ENCODE data around the gene SPOCK1. TPM values are rescaled to one million over a fixed set of nuclear protein-coding genes. Genes with fewer than 3 reads are reported as not detected.

SPOCK1 gene
- total and polyA plus RNA-seq, 2 experiments from 2014 or later = 268 to 471 TPM

DNA sequence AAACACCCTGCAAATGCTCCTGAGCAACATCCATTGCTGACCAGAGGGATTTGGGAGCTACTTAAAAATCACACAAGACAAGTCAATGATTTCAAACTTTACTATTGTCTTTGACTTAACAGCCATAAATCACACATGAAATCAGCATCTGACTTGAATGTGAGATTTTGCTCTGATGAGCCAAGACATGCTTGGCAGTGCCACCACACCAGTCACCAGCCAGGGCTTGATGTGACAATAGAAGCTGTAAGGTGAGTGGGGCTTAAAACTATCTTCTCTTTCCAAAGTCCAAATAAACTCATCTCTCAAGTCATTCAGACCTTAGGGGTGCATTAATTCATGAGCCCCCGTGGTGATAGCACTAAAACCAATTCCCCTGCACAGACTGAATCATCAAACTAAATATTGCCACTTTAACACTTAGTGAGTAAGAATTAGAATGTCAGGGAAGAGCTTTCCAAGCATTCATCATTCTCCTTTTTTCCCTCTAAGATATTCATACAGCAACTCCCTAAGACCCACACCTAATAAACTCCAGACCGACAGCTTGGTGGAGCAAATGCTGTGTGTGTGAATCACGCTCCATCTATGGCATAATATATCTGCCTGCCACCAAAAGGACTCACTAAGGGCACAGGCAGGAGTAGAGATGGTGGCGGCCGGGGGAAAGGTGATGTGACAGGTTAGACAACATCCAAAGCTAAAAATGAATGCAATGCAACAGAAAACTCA lies 119.4 kb downstream of the SPOCK1 start:
- Histone ChIP-seq H3K36me3 (ENCODE audit: low read depth) (no peaks in the 10 kb centered on the region), H3K4me2 (ENCODE audit: unreplicated experiment) (no peak overlapping the region), H3K4me1 (ENCODE audit: insufficient read depth) (peaks cover 8% of the 10 kb centered on the region), H3K79me2 (ENCODE audit: insufficient read depth) (peaks cover 91% of the 10 kb centered on the region), H3K9me3 (ENCODE audit: low read depth) (no peaks in the 10 kb centered on the region), H3K4me3 (no peak overlapping the region), H3K27me3 (replicated peaks; ENCODE audit: insufficient read depth) (no peaks in the 10 kb centered on the region), H2AFZ (no peak overlapping the region), H3K9ac (no peak overlapping the region), H4K20me1 (ENCODE audit: insufficient read depth) (no peaks in the 10 kb centered on the region), H3K27ac (no peak overlapping the region), H3F3A (ENCODE audit: insufficient read depth) (no peaks in the 10 kb centered on the region), H3K9me2 (ENCODE audit: insufficient read depth) (no peaks in the 10 kb centered on the region)
- 67 to 72% methylated on average over 5 of the region's 5 CpGs for WGBS, 2 experiments (ENCODE audit: low coverage in 1 of 2, low lambda C conversion rate in 2 of 2, missing lambda C conversion rate in 2 of 2)
- DNase-seq = peak; percentile 35
- TF ChIP-seq EZH2 (IDR thresholded peaks at IDR 0.05; ENCODE audit: insufficient read depth, poor library complexity, severe bottlenecking) (no peak), EZH2phosphoT487 (IDR thresholded peaks at IDR 0.05; ENCODE audit: insufficient read depth, low read depth) (no peak)
- in situ Hi-C loops (cut with MboI) = no loop called here

- Histone ChIP-seq H3K9me3 (ENCODE audit: low read depth) (no peaks in the 10 kb centered on the region), H4K20me1 (ENCODE audit: insufficient read depth) (no peaks in the 10 kb centered on the region), H2AFZ (no peak overlapping the region), H3K9me2 (ENCODE audit: insufficient read depth) (no peaks in the 10 kb centered on the region), H3K79me2 (ENCODE audit: insufficient read depth) (peaks cover 92% of the 10 kb centered on the region), H3K4me3 (no peak overlapping the region), H3F3A (ENCODE audit: insufficient read depth) (peaks cover 23% of the 10 kb centered on the region), H3K27ac (no peak overlapping the region), H3K27me3 (replicated peaks; ENCODE audit: insufficient read depth) (no peaks in the 10 kb centered on the region), H3K4me1 (ENCODE audit: insufficient read depth) (peaks cover 34% of the 10 kb centered on the region), H3K4me2 (ENCODE audit: unreplicated experiment) (no peak overlapping the region), H3K36me3 (ENCODE audit: low read depth) (no peaks in the 10 kb centered on the region), H3K9ac (no peak overlapping the region)
- TF ChIP-seq EZH2phosphoT487 (IDR thresholded peaks at IDR 0.05; ENCODE audit: insufficient read depth, low read depth) = no peak
- WGBS, 2 experiments (ENCODE audit: low coverage in 1 of 2, low lambda C conversion rate in 2 of 2, missing lambda C conversion rate in 2 of 2) = 91 to 94% methylated on average over 11 of the region's 11 CpGs
- in situ Hi-C loops (cut with MboI) = no loop called here
- no peak for DNase-seq
Observed at GRCh38 chr5:137375741-137376526, 123.2 kb downstream of the SPOCK1 start.

- no peak for TF ChIP-seq EZH2 (IDR thresholded peaks at IDR 0.05; ENCODE audit: insufficient read depth, poor library complexity, severe bottlenecking)
- TF ChIP-seq EZH2phosphoT487 (IDR thresholded peaks at IDR 0.05; ENCODE audit: insufficient read depth, low read depth) = no peak
- H4K20me1 ChIP-seq (ENCODE audit: insufficient read depth) = no peaks in the 10 kb centered on the region
- H3K4me3 ChIP-seq = no peak overlapping the region
- H3K27ac ChIP-seq = no peak overlapping the region
- no peaks in the 10 kb centered on the region for H3K27me3 ChIP-seq (replicated peaks; ENCODE audit: insufficient read depth)
- no peaks in the 10 kb centered on the region for H3K9me2 ChIP-seq (ENCODE audit: insufficient read depth)
- peaks cover 43% of the 10 kb centered on the region for H3K4me1 ChIP-seq (ENCODE audit: insufficient read depth)
- H3F3A ChIP-seq (ENCODE audit: insufficient read depth) = peaks cover 40% of the 10 kb centered on the region
- no peaks in the 10 kb centered on the region for H3K36me3 ChIP-seq (ENCODE audit: low read depth)
- no peaks in the 10 kb centered on the region for H3K9me3 ChIP-seq (ENCODE audit: low read depth)
- no peak overlapping the region for H2AFZ ChIP-seq
- WGBS, 2 experiments (ENCODE audit: low coverage in 1 of 2, low lambda C conversion rate in 2 of 2, missing lambda C conversion rate in 2 of 2) = 79 to 84% methylated on average over 7 of the region's 7 CpGs
- peaks cover 81% of the 10 kb centered on the region for H3K79me2 ChIP-seq (ENCODE audit: insufficient read depth)
- H3K9ac ChIP-seq = no peak overlapping the region
- in situ Hi-C loops (cut with MboI) = no loop called here
- no peak overlapping the region for H3K4me2 ChIP-seq (ENCODE audit: unreplicated experiment)
- no peak for DNase-seq
Observed at GRCh38 chr5:137374110-137374714, 124.9 kb downstream of the SPOCK1 start.

DNA sequence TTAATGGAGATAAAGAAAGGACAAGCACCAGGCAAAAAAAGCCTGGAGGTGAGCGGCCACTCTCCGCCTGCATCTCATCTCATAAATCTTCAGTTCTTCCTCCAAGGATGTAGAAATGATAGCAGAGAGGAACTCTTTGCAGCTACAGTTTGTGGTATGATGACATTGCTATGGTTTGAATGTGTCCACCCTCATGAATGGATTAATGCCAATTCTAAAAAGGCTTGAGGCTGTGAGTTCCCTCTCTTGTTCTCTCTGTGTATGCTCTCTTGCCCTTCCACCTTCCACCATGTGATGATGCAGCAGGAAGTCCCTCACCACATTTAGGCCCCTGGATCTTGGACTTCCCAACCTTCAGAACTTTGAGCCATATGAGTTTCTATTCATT lies 126.4 kb downstream of the SPOCK1 start:
- Histone ChIP-seq H3K9me2 (ENCODE audit: insufficient read depth) (no peaks in the 10 kb centered on the region), H3K27ac (peak overlapping the region; percentile 23), H3K4me2 (ENCODE audit: unreplicated experiment) (peak overlapping the region; percentile 3), H3K9ac (no peak overlapping the region), H3K79me2 (ENCODE audit: insufficient read depth) (peaks cover 82% of the 10 kb centered on the region), H3F3A (ENCODE audit: insufficient read depth) (peaks cover 40% of the 10 kb centered on the region), H3K9me3 (ENCODE audit: low read depth) (no peaks in the 10 kb centered on the region), H3K36me3 (ENCODE audit: low read depth) (no peaks in the 10 kb centered on the region), H2AFZ (no peak overlapping the region), H3K4me3 (no peak overlapping the region), H3K27me3 (replicated peaks; ENCODE audit: insufficient read depth) (no peaks in the 10 kb centered on the region), H4K20me1 (ENCODE audit: insufficient read depth) (no peaks in the 10 kb centered on the region), H3K4me1 (ENCODE audit: insufficient read depth) (peaks cover 43% of the 10 kb centered on the region)
- in situ Hi-C loops (cut with MboI) = no loop called here
- 78 to 87% methylated on average over 2 of the region's 2 CpGs for WGBS, 2 experiments (ENCODE audit: low coverage in 1 of 2, low lambda C conversion rate in 2 of 2, missing lambda C conversion rate in 2 of 2)
- TF ChIP-seq EZH2phosphoT487 (IDR thresholded peaks at IDR 0.05; ENCODE audit: insufficient read depth, low read depth) (no peak), EZH2 (IDR thresholded peaks at IDR 0.05; ENCODE audit: insufficient read depth, poor library complexity, severe bottlenecking) (no peak)
- peak; percentile 73 for DNase-seq
